ENCODE results near the gene TGFBR3L.
A peak's percentile ranks its signal among the peaks of the same experiment; 100 is the strongest.

DNA sequence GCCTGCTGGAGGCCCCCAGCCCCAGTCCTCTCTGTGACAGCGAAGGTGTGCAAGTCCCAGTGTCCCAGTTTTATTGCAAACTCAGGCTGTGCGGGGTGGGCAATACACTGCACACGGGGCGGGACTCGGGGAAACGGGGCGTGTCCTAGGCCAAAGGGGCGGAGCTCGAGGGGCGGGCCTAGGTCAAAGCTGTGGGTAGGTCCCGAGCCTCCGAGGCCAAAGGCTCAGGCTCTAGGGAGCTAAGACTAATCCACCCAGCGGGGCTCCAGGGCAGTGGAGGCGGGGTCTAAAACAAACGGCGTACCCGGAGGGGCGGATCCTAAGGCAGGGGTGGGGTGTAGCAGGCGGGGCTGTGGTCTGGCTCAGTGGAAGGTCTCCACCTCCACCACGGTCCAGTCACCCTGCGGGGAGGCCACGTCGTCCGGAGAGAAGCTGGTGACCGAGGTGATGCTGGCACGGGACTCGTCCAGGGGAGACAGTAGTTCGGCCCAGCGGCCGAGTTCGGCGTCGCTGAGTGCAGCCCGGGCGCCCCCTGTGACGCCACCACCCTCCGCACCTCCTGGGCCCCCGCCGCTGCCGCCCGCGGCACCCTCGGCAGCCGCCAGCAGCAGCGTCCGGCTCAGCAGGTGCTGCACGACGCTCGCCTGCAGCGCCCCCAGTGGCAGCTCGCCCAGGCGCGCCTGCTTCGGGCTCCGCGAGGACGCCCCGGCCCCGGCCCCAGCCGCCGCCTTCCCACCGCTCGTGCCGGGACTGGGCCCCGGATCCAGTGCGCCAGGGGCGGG is 45.8 kb upstream of the TGFBR3L start:
- TF ChIP-seq CTCF (IDR thresholded peaks at IDR 0.05) (peak; percentile 67 to 76 (median 76)), POLR2A (IDR thresholded peaks at IDR 0.05) (no peak)

All from testis (tissue), 2 donors.